ENCODE results near the gene SELENOT. TPM values are rescaled to one million over a fixed set of nuclear protein-coding genes. Genes with fewer than 3 reads are reported as not detected.
A peak's percentile ranks its signal among the peaks of the same experiment; 100 is the strongest.

SELENOT gene
- total RNA-seq, 1 donor from 2014 or later: 49.2 TPM

DNA sequence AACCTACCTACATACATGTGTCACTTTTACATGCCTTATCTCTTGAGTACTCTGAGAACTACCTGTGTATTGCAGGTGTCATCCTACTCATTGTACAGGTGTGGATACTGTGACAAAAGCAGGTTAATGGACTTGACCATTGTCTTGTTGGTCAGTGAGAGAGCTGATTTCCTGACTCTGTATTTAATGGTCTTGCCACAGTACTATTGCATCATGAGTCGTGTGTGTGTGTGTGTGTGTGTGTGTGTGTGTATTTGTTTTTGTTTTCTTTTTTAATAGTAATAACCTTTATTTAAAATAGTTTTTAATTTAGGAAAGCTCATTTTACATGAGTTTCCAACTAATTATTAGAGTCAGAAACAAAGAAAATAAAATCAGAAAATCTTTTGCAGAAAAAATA, 7.7 kb downstream of the SELENOT start:
- H3K4me3 Mint-ChIP-seq: no peak overlapping the region
- H3K27me3 Mint-ChIP-seq (ENCODE audit: low read depth): no peaks in the 10 kb centered on the region
- peaks cover 15% of the 10 kb centered on the region for H3K36me3 Mint-ChIP-seq
- peaks cover 23% of the 10 kb centered on the region for H3K4me1 Mint-ChIP-seq
- DNase-seq (ENCODE audit: low spot score in 2 of 2, unreplicated experiment in 2 of 2): no peak
- H3K9me3 Mint-ChIP-seq: peaks cover 4% of the 10 kb centered on the region
- H3K27ac Mint-ChIP-seq: no peak overlapping the region
- TF ChIP-seq CTCF (IDR thresholded peaks at IDR 0.05; ENCODE audit: unreplicated experiment): no peak

DNA sequence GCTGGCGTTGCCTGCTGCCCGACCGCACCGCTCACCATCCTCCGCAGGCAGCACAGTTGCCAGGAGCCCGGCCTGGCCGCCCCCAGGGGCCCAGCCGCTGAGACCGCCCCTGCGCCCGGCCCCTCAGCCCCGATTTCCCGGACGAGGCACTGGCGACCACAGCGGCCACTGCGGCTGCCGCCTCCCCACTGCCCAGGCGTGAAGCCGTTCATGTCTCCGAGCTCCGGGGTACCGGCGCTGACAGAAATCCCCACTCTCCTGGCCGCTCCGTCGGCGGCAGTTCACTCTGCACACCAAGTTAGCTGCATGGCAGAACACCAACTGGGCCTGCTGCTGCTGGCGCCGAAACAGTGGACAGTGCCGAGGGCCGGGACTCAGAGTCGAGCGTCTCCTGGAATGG, 8.5 kb downstream of the SELENOT start:
- H3K9me3 Mint-ChIP-seq: peaks cover 4% of the 10 kb centered on the region
- no peak overlapping the region for H3K27ac Mint-ChIP-seq
- DNase-seq (ENCODE audit: low spot score in 2 of 2, unreplicated experiment in 2 of 2): no peak
- peaks cover 22% of the 10 kb centered on the region for H3K4me1 Mint-ChIP-seq
- H3K4me3 Mint-ChIP-seq: no peak overlapping the region
- H3K36me3 Mint-ChIP-seq: peaks cover 17% of the 10 kb centered on the region
- no peaks in the 10 kb centered on the region for H3K27me3 Mint-ChIP-seq (ENCODE audit: low read depth)
- no peak for TF ChIP-seq CTCF (IDR thresholded peaks at IDR 0.05; ENCODE audit: unreplicated experiment)

DNA sequence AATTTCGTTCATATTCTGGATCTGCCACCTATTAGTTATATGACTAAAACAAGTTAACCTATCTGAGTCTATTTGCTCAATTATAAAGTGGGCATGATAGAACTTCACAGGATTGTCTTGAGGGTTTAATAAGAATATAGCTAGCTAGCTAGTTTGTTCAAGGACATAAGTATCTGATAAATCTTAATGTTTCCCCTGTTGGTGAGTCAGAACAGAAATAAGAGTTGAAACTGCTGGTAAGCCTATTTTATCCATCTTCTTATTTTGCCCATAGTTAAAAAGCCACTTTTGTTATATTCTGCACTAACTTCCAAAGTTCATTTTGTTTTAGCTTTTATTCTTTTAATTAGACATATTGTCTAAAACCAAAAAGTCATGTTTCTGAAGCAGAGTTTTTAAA, 9.4 kb downstream of the SELENOT start:
- no peak for DNase-seq (ENCODE audit: low spot score in 2 of 2, unreplicated experiment in 2 of 2)
- H3K4me1 Mint-ChIP-seq: peaks cover 18% of the 10 kb centered on the region
- no peak overlapping the region for H3K4me3 Mint-ChIP-seq
- H3K36me3 Mint-ChIP-seq: peaks cover 23% of the 10 kb centered on the region
- H3K9me3 Mint-ChIP-seq: peaks cover 4% of the 10 kb centered on the region
- no peak for TF ChIP-seq CTCF (IDR thresholded peaks at IDR 0.05; ENCODE audit: unreplicated experiment)
- peak overlapping the region; percentile 72 for H3K27ac Mint-ChIP-seq
- H3K27me3 Mint-ChIP-seq (ENCODE audit: low read depth): no peaks in the 10 kb centered on the region

- H3K9me3 Mint-ChIP-seq: peaks cover 4% of the 10 kb centered on the region
These were observed 9.9 kb downstream of the SELENOT start for GRCh38 chr3:150613034-150613433.

DNA sequence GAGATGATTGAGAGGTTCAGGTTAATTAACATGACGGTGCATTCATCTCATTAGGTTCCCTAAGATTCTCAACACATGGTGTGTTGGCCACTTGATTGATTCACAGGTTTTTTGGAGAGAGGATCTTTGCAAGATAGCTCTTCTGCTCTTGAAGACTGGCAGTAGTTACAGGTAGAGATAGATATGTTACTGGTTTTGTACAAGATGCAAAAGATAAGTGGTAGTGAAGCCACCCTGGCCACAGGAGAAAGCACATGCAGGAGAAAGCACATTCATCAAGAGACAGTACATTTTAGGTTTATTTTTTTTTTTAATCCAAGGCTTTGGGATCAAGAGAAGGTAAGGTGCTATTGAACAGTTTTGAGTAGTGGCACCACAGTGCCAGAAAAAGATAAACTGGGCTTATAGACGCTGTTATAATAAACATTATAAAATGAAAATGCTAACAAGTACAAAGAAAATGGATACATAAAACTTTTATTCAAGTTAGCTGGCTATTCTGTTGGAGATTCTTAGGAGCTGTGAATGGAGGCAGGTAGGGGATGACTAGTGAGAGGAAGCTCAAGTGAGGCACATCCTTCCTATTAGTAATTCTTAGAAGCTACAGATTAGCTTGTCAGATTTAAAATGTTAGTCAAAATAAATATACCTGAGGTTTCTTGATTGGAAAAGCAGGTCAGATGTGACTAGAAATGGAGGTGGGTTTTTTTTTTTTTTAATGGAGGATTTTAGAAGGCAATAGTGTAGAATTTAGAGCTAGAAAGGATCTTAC, 10.8 kb downstream of the SELENOT start:
- Mint-ChIP-seq H3K36me3 (peaks cover 29% of the 10 kb centered on the region), H3K4me1 (peaks cover 14% of the 10 kb centered on the region), H3K4me3 (no peak overlapping the region), H3K9me3 (peaks cover 4% of the 10 kb centered on the region), H3K27ac (no peak overlapping the region), H3K27me3 (ENCODE audit: low read depth) (no peaks in the 10 kb centered on the region)
- DNase-seq (ENCODE audit: low spot score in 2 of 2, unreplicated experiment in 2 of 2): no peak
- TF ChIP-seq CTCF (IDR thresholded peaks at IDR 0.05; ENCODE audit: unreplicated experiment): no peak

More at GRCh38 chr3:150613034-150613433, 9.9 kb downstream of the SELENOT start:
- no peak for DNase-seq (ENCODE audit: low spot score in 2 of 2, unreplicated experiment in 2 of 2)
- Mint-ChIP-seq H3K27ac (peak overlapping the region; percentile 72), H3K4me3 (no peak overlapping the region), H3K4me1 (peaks cover 14% of the 10 kb centered on the region), H3K27me3 (ENCODE audit: low read depth) (no peaks in the 10 kb centered on the region), H3K36me3 (peaks cover 23% of the 10 kb centered on the region)
- no peak for TF ChIP-seq CTCF (IDR thresholded peaks at IDR 0.05; ENCODE audit: unreplicated experiment)

Measured in mesothelial cell of epicardium (in vitro differentiated cells).